Epithelial cell of prostate (primary cell): ENCODE results near the gene CTU2.

ENCODE experiments used
- DNase-seq: peaks from one replicate; pipeline ENCODE4 v3.0.0-alpha.2; 2011; ENCODE audit warnings: low read depth, low spot score
- H3K27ac ChIP-seq: fragments of 450-650 bp; 2 replicates; pipeline ENCODE4 v1.5.1; 2017; ENCODE audit warnings: mild to moderate bottlenecking

The CTU2 gene

DNA sequence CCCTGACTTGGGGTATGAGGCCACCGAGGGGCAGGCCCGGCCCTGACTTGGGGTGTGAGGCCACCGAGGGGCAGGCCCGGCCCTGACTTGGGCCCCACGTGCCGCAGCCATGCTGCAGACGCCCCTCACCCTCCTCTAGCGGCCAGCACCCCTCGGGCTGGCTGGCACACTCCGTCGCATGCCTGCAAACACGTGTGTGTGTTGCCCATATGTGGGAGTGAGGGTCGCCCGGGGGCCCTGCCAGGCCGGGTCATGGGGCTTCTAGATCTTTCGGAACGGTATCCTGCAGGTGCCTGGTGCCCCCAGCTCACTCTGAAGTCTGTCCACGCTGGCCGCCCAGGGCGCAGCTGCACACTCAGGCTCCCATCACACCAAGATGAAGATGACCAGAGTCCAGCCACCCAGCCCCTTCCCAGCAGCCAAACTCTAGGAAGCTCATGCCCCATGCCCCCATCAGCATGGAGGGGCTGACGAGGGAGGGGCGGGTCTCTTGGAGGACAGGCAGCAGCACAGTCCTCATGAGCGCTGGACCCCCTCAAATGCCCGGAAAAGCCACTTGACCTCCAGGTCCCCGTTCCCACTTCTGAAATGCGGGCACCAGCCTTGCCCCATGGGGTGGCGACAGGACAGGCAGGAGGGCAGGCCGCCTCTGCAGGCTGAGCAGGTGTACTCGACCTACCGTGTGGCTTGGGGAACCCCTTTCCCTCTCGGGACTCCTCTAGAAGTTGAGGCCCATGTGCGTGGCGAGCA is 33.8 kb downstream of the CTU2 start:
- H3K27ac ChIP-seq: no peak overlapping the region
- DNase-seq: no peak

DNA sequence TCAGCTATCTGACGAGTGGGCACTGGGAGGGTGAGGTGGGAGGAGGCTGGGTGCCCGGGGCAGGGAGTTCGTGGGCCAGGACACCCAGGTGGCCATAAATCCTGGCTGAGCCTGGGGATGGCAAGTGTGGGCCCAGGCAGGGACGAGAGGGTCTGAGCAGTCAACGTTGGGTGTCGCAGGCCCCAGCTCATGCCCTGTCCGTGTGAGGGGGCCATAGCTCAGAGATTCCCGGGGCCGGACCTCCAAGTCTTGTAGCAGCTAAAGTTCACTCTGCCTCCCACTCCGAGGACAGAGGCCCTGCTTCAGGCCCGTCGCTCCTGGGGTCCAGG is 34.4 kb downstream of the CTU2 start:
- no peak overlapping the region for H3K27ac ChIP-seq
- no peak for DNase-seq

- no peak for DNase-seq
- no peak overlapping the region for H3K27ac ChIP-seq
These were observed 35.1 kb downstream of the CTU2 start for GRCh38 chr16:88741368-88741767.

- DNase-seq: no peak
- H3K27ac ChIP-seq: no peak overlapping the region
These were observed 36.7 kb downstream of the CTU2 start for GRCh38 chr16:88742896-88743605.

DNA sequence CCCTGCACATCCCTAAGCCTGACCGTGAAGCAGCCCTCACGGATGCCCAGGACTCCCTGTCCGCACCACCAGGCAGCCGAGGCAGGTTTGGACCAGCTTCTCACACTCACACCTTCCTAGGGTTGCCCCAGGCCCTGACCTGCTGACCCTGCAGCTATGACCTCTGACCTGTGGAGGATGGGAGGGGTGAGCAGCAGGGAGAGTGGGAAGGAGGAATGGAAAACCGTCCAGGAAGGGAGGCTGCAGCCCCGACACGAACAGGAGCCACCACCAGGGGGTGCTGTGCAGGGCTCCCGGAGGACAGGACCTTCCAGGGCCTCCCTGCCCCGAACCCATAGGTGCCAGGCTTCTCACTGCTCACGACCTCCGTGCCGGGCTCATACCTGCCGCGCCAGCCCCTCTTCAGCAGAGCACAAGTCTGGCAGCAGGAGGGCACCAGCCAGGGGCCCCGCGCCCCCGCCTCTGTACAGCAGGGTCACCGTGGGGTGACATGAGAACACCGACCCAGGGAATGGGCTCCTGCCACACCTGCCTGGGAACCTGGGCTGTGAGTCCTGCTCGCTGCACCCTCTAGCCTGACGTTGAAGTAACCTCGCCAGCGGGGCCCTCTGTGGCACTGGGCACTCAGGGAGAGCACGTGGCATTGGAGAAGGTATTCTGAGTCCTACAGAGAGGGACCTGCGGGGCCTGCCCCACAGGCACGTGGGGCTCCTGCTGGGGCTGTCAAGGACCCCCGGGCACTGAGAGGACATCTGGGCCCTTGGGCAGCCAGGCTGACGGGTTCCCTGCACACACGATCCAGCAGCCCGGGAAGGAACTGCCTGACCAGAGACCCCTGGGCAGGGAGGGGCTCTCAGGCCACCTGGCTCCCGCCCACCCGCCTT is 37.6 kb downstream of the CTU2 start:
- DNase-seq: no peak
- no peak overlapping the region for H3K27ac ChIP-seq

DNA sequence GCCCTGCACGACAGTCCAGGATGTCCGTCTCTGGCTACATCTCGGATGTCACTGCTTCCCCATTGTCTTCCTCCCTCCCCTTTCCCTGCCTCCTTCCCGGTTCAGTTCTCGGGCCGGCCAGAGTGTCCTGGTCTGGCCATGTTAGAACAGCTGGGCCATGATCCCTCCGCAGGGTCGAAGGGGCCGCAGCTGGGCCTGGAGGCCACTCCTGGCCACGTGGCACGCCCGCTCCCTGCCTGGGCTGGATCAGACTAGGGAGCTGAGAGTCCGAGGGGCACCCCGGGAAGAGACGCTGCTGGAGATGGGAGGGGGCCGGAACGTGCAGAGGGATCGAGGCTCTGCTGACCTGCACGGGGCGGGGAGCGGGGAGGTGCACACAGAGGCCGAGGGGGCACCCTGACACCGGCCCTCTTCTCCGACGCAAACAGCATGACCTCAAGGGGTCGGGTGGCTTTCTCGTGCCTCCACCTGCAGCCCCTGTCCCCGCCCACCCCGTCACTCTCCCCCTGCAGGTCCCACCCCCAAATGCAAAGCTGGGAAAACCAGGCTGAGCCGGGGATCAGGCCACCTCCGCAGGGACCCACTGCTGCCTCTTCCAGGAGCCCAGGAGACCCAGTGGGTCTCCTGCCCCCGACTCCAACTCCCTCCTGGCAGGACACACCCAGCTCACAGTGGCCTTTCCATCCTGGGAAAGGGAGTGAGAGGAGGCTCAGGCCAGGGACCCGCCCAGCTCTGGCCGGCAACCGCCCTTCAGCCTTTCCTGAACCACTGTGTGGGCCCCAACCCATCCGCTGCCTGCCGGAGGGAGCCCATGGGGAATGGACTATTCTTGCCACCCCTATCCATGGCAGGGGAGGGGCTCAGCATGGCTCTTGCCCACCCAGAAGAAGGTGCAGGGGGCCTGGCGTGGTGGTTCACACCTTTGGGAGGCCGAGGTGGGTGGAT is 38.5 kb downstream of the CTU2 start:
- no peak overlapping the region for H3K27ac ChIP-seq
- DNase-seq: no peak

GRCh38 chr16:88746506-88746905 is 40.2 kb downstream of the CTU2 start:
- no peak for DNase-seq
- no peak overlapping the region for H3K27ac ChIP-seq

DNA sequence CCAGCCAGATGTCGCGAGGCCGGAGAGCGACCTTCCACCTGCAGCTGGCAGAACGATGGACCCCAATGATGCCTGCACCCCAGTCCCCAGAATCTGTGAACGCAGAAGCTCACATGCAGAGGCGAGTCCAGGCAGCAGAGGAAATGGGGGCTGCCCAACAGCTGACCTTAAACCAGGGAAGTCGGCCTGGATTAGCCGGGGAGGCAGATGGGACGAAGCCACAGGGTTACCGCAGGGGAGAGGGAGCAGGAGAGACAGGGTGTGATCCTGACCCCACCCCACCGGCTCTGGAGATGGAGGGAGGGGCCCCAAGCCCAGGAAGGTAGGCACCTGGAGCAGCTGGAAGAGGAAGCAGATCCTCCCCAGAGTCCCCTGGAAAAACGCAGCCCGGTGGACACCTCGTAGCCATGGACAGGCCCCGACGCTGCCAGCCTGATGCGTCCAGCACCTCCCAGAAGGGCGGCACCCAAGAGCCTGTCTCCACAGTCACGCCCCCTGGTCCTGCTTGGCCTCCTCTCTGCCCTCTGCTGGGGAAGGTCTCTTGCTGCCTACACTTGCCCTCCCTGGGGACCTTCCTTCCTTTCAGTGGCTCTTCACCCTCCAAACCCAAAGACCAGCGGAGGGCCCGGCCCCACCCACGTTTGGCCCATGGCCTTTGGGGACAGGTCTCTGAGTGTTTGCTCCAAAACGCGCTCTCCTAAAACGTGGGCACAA is 41.4 kb downstream of the CTU2 start:
- no peak for DNase-seq
- no peak overlapping the region for H3K27ac ChIP-seq

- no peak overlapping the region for H3K27ac ChIP-seq
- no peak for DNase-seq
These were observed 42.1 kb downstream of the CTU2 start for GRCh38 chr16:88748364-88748763.

- DNase-seq: no peak
- no peak overlapping the region for H3K27ac ChIP-seq
These were observed 43.1 kb downstream of the CTU2 start for GRCh38 chr16:88749358-88749757.

GRCh38 chr16:88750854-88751253 is 44.6 kb downstream of the CTU2 start:
- H3K27ac ChIP-seq: no peak overlapping the region

GRCh38 chr16:88752386-88753002 is 46.2 kb downstream of the CTU2 start:
- no peak overlapping the region for H3K27ac ChIP-seq
- no peak for DNase-seq

More at GRCh38 chr16:88750854-88751253, 44.6 kb downstream of the CTU2 start:
- no peak for DNase-seq

DNA sequence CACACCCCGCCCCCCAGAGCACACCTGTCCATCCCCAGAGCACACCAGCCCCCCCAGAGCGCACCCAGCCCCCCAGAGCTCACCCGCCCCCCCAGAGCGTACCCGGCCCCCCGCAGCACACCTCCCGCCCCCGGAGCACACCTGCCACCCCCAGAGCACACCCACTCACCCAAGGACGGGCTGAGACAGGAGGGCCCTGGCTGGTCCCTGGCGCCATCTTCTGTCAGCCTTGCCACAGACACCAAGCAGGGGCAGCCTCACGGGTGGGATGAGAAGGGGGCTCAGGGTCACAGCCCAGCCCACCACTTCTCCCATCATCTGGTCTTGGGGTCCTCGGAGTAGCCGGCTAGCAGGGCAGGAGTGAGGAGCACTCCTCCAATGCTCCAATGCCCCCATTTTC is 46.9 kb downstream of the CTU2 start:
- no peak overlapping the region for H3K27ac ChIP-seq
- DNase-seq: no peak

DNA sequence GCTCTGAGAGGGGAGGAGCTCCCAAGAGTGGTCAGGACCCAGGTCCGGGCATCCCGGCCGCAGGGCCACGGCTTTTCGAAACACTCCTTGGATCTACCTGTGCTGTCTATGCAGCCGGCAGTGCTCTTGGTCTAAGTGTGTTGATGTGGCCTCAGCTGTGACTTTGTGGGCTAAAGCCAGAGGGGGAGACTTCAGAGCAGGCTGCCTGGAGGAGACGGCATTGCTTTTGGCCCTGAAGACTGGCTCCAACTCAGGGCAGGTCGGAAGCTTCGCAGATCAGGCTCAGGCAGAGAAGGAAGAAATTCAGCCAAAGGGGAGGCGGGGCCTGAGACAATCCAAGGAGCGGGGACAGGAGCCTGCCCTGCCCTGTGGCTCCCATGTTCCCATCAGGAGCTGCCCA is 47.3 kb downstream of the CTU2 start:
- no peak overlapping the region for H3K27ac ChIP-seq
- DNase-seq: no peak

GRCh38 chr16:88754109-88754911 is 48.0 kb downstream of the CTU2 start:
- H3K27ac ChIP-seq: peak overlapping the region; percentile 61
- DNase-seq: no peak

DNA sequence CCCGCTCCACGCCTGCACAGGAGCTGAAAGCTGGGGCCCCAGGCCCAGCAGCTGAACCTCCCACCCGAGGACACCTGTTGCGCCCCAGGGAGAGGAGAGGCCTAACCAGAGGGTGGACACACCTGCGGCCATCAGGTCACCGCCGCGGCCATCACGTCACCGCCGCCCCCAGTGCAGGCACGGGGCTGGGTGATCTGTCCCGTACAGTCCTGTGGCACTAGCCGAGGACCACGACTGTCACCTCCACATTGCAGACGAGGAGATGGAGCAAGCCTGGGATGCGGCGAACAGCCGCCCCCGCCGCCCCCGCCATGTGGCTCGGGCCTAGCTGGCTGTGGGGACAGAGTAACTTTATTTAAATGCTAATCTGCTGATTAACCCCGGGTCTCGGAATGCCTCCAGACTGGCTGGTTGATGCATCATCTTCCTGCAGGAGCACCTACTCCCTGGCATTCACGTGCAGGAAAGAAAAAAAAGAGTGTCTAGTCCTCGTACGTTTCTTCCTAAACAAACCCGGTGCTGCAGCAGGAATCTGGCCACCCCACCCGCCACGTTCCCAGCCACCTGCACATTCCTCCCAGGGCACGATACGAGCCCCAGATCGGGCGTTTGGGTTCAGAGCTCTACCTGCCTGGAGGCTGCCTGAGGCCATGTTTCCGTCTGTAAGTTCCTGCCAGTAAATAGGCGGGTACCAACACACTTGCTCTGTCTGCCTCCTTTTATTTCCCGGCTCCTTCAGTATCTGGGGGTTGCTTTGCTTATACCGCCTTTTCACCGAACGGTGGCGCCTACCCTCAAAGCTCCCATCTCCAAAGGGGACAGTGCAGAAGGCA is 48.8 kb downstream of the CTU2 start:
- DNase-seq: no peak
- H3K27ac ChIP-seq: peak overlapping the region; percentile 61

- peak overlapping the region; percentile 61 for H3K27ac ChIP-seq
- DNase-seq: no peak
These were observed 49.6 kb downstream of the CTU2 start for GRCh38 chr16:88755745-88756443.
